Suprapubic skin (tissue), 3 donors: ENCODE measurements around the gene PDCD6IP.

Source experiments
- POLR2A ChIP-seq, 2 donors: fragments of 450-650 bp; IDR thresholded peaks; one replicate each; pipeline ENCODE4 v1.6.1; 2017; ENCODE audit warnings: antibody characterized with exemption in 2 of 2, mild to moderate bottlenecking in 2 of 2, moderate library complexity in 2 of 2
- TF ChIP-seq, protein P1 (sequence below), 2 donors: fragments of 200-600 bp in 1 of 2; fragments of 450-650 bp in 1 of 2; sonication (generic) in 1 of 2; IDR thresholded peaks; one replicate each; pipeline ENCODE4 v1.5.1; 2016 to 2019; ENCODE audit warnings: antibody characterized with exemption in 2 of 2, mild to moderate bottlenecking in 1 of 2, moderate library complexity in 1 of 2

DNA sequence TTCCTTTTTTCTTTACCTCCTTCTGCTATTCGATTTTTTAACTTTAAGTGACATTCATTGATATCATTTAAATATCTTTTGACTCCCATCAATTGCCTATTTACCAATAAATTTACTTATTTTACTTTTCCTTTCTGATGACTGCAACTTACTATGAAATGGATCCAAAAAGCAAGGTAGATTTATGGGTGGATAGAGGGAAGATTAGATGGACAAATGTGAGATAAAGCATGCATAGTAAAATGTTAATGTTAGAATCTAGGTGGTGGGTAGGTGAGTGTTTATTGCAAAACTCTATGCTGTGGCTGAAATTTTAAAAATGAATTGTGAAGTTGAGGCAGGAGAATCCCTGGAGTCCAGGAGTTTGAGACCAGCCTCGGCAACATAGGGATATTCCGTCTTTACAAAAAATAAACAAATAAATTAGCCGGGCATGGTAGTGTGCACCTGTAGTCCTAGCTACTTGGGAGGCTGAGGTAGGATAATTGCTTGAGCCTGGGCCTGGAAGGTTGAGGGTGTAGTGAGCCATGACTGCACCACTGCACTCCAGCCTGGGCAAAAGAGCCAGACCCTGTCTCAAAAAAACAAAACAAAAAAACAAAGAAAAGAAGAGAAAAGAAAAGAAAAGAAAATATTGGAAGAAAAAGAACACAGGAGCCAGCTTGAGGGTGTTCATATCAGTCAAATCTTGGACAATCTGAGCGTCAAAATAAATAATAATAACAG lies 6.1 kb upstream of the PDCD6IP start:
- TF ChIP-seq, protein P1, sequence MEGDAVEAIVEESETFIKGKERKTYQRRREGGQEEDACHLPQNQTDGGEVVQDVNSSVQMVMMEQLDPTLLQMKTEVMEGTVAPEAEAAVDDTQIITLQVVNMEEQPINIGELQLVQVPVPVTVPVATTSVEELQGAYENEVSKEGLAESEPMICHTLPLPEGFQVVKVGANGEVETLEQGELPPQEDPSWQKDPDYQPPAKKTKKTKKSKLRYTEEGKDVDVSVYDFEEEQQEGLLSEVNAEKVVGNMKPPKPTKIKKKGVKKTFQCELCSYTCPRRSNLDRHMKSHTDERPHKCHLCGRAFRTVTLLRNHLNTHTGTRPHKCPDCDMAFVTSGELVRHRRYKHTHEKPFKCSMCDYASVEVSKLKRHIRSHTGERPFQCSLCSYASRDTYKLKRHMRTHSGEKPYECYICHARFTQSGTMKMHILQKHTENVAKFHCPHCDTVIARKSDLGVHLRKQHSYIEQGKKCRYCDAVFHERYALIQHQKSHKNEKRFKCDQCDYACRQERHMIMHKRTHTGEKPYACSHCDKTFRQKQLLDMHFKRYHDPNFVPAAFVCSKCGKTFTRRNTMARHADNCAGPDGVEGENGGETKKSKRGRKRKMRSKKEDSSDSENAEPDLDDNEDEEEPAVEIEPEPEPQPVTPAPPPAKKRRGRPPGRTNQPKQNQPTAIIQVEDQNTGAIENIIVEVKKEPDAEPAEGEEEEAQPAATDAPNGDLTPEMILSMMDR (IDR thresholded peaks at IDR 0.05): no peak
- no peak for TF ChIP-seq POLR2A (IDR thresholded peaks at IDR 0.05)
